Stimulated activated CD4-positive, alpha-beta T cell treated with anti-CD3 and anti-CD28 coated beads, Interleukin-2, amount 100 ng/mL, for 24 hours (primary cell): Measurements from ENCODE around the gene NCAPD3.
"Not testable (repeated sequence)": the region's sequence is repeated elsewhere in the genome, so short reads cannot be mapped to it uniquely, and the experiment has no call there.

Source experiments
- DNase-seq, 2 donors: peaks; one replicate each; pipeline ENCODE4 v3.0.0-alpha.2; 2020

Gene NCAPD3

GRCh38 chr11:134223836-134224709, at the start of gene NCAPD3, which contains the start of gene VPS26B:
NCAPD3 (minus strand) TSS chr11:134223967; CDS start chr11:134223926, 41 bp downstream.
VPS26B (plus strand) TSS chr11:134224671; CDS start chr11:134225123, 452 bp downstream.
- DNase-seq: peak; percentile 96 to 97

- no peak for DNase-seq
Measured at GRCh38 chr11:134273317-134273712, 49.5 kb upstream of the NCAPD3 start.

GRCh38 chr11:134272381-134273316, 48.9 kb upstream of the NCAPD3 start:
- no peak for DNase-seq

- DNase-seq: no peak
Measured at GRCh38 chr11:134271978-134272377, 48.2 kb upstream of the NCAPD3 start.

GRCh38 chr11:134270250-134270714, 46.5 kb upstream of the NCAPD3 start:
- no peak for DNase-seq

GRCh38 chr11:134267966-134268365, 44.2 kb upstream of the NCAPD3 start:
- DNase-seq: no peak

GRCh38 chr11:134267461-134267860, 43.7 kb upstream of the NCAPD3 start:
- DNase-seq: no peak

- no peak for DNase-seq
Measured at GRCh38 chr11:134266841-134267251, 43.1 kb upstream of the NCAPD3 start.

GRCh38 chr11:134266440-134266839, 42.7 kb upstream of the NCAPD3 start:
- DNase-seq: no peak

- no peak for DNase-seq
Measured at GRCh38 chr11:134264966-134265764, 41.4 kb upstream of the NCAPD3 start.

- peak; percentile 29 to 42 for DNase-seq
Measured at GRCh38 chr11:134261626-134262488, 38.1 kb upstream of the NCAPD3 start.

GRCh38 chr11:134260983-134261382, 37.2 kb upstream of the NCAPD3 start:
- no peak for DNase-seq

GRCh38 chr11:134260503-134260902, 36.7 kb upstream of the NCAPD3 start:
- no peak for DNase-seq

GRCh38 chr11:134258577-134258976, 34.8 kb upstream of the NCAPD3 start:
- no peak for DNase-seq

GRCh38 chr11:134257101-134257500, 33.3 kb upstream of the NCAPD3 start:
- no peak for DNase-seq

GRCh38 chr11:134255184-134255561, 31.4 kb upstream of the NCAPD3 start:
- not testable (repeated sequence) for DNase-seq

- DNase-seq: no peak
Measured at GRCh38 chr11:134254433-134255183, 30.8 kb upstream of the NCAPD3 start.

GRCh38 chr11:134253188-134253993, 29.6 kb upstream of the NCAPD3 start, which contains the start of the genes ACAD8 and THYN1:
ACAD8 (plus strand) TSS chr11:134253568; CDS start chr11:134253601, 33 bp downstream.
THYN1 (minus strand) TSS chr11:134253352; CDS start chr11:134252882, 470 bp downstream.
- DNase-seq: peak; percentile 93 to 94
